ENCODE measurements around the gene TIPARP.
"Not testable (repeated sequence)": the region's sequence is repeated elsewhere in the genome, so short reads cannot be mapped to it uniquely, and the experiment has no call there.

TIPARP gene

DNA sequence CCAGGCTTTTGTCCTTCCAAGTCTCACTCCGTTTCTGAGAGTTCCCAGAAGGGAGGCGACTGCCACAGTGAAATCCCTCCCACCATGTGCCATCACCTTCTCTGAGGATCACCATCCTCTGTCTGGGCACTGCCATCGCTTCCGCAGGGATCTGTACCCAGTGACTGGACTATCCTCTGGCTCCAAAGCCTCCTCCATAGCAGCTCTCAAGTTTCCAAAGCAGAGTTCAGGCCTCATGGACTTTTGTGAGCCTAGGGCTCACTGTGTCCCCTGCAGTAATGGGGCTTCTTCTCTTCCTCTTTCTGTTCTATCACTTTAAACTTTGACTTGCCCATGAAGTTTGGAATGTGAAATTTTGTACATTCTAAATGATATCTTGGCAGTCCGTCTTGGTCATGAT is 63.9 kb downstream of the TIPARP start:
- no peak for DNase-seq (ENCODE audit: low read depth in 3 of 3, low spot score in 1 of 3)

DNA sequence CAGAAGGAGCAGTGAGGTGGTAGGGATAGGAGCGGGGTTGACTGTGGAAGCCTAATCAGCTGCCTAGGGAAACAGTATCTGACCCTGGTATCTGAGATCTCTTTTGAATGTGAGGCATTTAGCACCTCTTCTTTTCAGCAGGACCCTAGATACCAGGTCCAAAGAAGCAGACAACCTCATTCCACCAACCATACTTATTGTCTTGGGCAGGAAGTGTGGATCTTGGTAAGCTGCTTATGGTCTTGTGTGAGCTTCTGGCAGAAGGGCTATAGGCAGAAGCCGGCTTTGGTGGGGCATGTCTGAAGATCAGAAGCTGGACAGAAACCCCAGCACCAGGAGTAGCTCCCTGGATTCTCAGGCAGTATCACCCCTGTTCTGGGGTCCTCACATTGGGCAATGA is 65.6 kb downstream of the TIPARP start:
- no peak for DNase-seq (ENCODE audit: low read depth in 3 of 3, low spot score in 1 of 3)

DNA sequence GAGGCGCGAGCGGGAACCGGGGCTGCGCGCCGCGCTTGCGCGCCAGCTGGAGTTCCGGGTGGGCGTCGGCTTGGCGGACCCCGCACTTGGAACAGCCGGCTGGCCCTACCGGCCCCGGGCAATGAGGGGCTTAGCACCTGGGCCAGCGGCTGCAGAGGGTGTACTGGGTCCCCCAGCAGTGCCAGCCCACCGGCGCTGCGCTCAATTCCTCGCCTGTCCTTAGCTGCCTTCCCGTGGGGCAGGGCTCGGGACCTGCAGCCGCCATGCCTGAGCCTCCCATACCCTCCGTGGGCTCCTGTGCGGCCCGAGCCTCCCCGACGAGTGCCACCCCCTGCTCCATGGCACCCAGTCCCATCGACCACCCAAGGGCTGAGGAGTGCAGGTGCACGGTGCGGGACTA is 66.2 kb downstream of the TIPARP start:
- not testable (repeated sequence) for DNase-seq (ENCODE audit: low read depth in 3 of 3, low spot score in 1 of 3)

DNA sequence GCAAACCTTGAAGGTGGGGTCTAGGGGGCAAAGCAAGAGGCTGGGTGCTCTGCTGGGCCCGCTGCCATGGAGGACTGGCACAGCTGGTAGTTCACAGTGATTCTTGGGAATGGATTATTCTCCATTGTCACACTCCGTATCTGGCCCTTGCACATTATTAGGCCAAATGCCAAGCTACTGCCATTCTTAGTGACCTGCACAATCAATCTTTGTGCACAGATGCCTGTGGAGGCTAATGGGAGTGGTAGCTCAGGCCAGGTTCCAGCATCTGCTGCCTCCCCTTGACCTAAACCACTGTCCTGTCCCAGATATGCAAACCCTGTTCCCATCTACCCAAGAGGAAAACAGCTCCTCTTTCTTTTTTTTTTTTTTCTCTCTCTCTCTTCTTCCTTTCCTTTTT is 67.5 kb downstream of the TIPARP start:
- DNase-seq (ENCODE audit: low read depth in 3 of 3, low spot score in 1 of 3) = no peak

DNA sequence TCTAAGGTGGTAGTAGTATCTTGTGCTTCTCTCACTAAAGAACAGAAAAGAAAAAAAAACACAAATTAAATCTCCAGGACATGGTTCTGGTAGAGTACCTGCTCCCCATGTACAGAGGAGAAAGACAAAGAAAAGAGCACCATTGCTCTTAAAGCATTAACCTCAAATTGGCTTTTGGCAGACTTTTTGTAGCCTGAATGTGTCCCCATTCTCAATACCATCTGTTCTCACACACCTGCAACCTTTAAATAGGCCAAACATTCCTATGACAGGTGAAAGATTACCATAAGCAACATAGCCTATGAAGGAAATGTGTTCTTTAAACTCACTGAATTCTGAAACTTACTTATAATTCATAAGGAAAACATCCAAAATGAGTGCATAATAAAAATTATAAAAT is 68.0 kb downstream of the TIPARP start:
- DNase-seq (ENCODE audit: low read depth in 3 of 3, low spot score in 1 of 3) = no peak

DNA sequence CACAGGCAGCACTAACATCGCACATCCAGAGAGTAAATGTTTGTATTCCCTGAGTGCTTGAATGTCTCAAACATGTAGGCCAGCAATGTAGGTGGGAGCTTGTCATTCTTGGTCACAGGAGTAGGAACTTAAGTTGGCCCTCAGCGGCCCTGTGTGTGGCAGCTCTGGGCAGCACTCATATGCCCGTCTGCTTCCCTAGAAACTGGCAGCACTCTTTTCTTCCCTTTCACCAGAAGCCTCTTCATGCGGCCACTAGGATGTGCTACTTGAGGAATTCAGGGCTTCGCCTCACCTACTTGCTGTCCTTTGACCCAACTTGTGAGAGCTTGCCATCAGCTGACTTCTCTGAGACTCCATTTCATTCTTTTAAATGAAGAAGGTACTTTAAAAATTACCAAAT is 69.5 kb downstream of the TIPARP start:
- no peak for DNase-seq (ENCODE audit: low read depth in 3 of 3, low spot score in 1 of 3)

DNA sequence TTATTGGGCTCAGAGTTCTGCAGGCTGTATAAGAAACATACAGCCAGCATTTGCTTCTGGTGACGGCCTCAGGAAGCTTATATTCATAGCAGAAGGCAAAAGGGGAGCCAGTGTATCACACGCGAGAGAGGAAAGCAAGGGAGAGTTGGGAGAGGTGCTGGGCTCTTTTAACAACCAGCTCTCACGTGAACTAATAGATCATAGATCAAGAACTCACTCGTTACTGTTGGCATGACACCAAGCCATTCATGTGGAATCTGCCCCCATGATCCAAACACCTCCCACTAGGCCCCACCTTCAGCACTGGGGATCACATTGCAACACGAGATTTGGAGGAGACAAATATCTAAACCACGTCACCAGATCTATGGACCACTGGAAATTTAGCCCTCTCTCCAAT is 70.2 kb downstream of the TIPARP start:
- no peak for DNase-seq (ENCODE audit: low read depth in 3 of 3, low spot score in 1 of 3)

DNA sequence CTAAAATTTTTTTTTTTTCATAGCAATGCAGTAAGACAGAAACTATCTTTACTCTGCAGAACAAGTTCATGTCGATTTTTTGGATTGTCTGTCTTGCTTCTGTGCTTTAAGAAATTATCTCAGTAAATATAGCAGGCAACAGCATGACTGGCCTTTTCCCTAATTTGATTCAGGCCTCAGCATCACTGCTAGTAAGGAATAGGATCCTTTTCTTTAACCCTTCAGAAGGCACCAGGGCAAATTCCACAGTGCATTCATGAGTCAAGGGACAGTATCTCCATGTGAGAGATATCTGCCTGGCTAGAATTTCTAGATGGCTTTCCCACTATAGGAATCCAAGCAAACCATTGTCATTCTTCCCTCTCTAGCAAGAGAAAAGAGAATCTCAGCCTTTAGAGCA is 71.4 kb downstream of the TIPARP start:
- DNase-seq (ENCODE audit: low read depth in 3 of 3, low spot score in 1 of 3) = no peak

DNA sequence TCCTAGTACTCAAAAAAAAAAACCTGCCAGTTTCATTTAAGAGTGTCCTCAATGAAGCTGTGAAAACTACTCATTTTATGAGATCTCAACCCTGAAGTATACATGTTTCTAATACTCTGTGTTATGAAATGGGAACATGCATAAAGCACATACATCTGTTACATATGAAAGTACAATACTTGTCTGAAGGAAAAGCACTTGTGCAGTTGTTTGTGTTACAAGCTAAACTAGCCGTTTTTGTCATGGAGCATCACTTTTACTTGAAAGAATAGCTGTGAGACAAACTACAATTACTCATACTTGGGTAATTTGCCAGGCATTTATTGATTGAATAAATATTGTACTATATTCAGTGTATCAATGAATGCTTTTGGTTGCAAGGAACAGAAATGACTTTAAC is 72.7 kb downstream of the TIPARP start:
- no peak for DNase-seq (ENCODE audit: low read depth in 3 of 3, low spot score in 1 of 3)

DNA sequence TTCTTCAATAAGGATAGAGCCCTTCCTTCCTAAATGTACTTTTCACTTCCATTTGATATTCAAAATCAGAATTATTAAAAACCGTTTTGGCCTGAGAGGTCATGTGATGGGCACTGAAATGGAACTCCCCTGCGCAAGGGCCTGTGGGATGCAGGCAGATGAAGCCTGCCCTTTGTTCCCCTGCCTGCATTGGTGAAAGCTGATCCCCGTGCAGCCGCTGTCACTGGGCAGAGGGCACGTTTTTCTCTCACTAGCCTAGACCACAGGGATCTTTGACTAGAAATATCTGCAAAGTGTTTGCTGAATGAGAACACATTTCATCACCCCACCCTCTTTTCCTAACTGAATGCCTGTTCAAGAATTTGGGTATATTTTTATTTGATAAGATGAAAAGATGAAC is 74.9 kb downstream of the TIPARP start:
- DNase-seq (ENCODE audit: low read depth in 3 of 3, low spot score in 1 of 3) = no peak

DNA sequence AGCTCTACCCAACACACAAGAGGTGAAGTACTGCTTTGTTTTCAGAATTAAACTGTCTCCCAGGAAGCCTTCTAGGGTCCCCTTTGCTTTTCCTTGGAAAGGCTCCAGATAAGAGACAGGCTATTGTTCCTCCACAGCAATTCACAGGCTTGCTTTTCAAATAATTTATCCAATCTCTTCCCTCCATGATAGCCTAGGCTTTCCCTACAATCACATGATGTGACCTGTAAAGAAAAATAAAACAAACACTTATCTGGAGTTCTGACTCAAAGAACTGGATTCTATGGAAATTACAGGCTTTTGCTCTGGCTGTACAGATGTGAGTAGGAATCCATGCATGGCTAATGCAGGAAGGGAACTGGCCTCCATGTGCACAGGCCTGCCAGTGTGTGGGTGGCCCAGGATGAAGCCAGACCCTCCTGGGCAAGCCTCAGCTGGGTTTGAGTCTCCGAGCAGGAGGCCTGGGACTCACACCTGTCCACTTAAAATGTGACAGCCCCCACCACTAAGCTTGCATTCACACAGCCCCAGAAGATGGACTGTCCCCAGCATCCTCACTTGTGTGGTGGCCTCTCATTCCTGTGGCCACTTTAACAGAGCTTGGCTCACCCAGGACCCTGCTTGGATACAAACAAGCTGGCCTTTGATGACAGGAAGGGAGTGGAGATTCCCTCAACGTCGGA is 75.9 kb downstream of the TIPARP start:
- DNase-seq (ENCODE audit: low read depth in 3 of 3, low spot score in 1 of 3) = no peak

DNA sequence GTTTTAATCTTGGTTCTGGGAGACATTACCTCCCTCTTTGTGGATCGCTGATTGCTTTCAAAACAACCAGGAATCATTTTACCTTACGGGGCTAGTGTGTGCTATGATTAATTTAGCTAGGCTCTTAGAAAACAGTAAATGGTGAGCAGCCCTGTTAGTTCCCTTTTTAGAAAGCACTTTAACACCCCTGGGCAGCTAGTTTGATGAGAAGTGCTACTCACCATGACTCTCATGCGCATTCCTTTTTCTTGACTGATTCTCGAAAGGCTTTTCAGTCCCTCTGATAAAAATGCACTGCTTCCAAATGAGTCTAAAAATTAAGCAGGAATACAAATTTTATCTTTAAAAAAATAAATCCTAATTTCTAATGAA is 76.5 kb downstream of the TIPARP start:
- no peak for DNase-seq (ENCODE audit: low read depth in 3 of 3, low spot score in 1 of 3)

DNA sequence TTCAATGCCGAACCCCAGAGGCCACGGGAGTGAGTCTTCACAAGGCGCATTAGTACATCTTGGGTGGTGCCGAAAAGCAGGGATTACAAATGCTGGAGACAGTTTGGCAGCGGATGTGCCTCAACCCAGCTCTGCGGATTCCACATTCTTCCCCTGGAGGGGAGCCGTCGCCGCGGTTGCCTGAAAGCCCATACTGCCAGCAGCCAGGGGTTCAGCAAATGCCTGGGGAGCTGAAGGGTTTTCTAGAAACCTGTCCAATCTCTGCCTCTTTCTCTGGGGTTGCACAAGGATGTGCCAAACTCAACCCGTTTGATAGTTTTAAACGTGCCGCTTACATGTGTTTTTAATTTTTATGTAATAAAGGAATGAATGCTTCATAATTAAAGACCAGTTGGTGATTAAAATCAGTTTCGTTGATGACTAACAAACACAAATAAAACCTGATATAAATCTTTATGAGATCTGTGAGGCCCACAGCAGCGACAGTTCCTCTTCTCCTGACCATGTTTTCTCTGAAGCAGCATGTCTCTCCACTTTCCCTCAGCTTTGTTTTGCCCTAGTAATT is 77.2 kb downstream of the TIPARP start:
- DNase-seq (ENCODE audit: low read depth in 3 of 3, low spot score in 1 of 3) = no peak
